Islet precursor cell (in vitro differentiated cells): ENCODE results near the gene AVPR2.

ENCODE experiments used
- DNase-seq: peaks from one replicate; pipeline ENCODE4 v3.0.0-alpha.2; 2018

Gene AVPR2

GRCh38 chrX:153954558-153955227 lies 50.2 kb downstream of the AVPR2 start:
- DNase-seq: no peak

GRCh38 chrX:153955228-153955732 lies 50.8 kb downstream of the AVPR2 start:
- DNase-seq: no peak

GRCh38 chrX:153956044-153956907 lies 51.8 kb downstream of the AVPR2 start:
- DNase-seq: no peak
